Stimulated activated CD4-positive, alpha-beta T cell treated with anti-CD3 and anti-CD28 coated beads, Interleukin-15, amount 100 ng/mL, for 1 hour (primary cell): ENCODE measurements around the gene RAB19.
"Not testable (repeated sequence)": the region's sequence is repeated elsewhere in the genome, so short reads cannot be mapped to it uniquely, and the experiment has no call there.

Source experiments
- DNase-seq, 2 donors: peaks; one replicate each; pipeline ENCODE4 v3.0.0-alpha.2; 2020; ENCODE audit warnings: low read depth in 1 of 2, low spot score in 1 of 2

Gene RAB19

GRCh38 chr7:140453273-140453672 is 49.4 kb downstream of the RAB19 start:
- no peak for DNase-seq

- DNase-seq = not testable (repeated sequence)
These were observed 50.2 kb downstream of the RAB19 start for GRCh38 chr7:140453785-140454656.

- no peak for DNase-seq
These were observed 50.8 kb downstream of the RAB19 start for GRCh38 chr7:140454657-140455015.

- DNase-seq = no peak
These were observed 51.9 kb downstream of the RAB19 start for GRCh38 chr7:140455743-140456142.

GRCh38 chr7:140456551-140457051 is 52.7 kb downstream of the RAB19 start:
- DNase-seq = no peak

- no peak for DNase-seq
These were observed 54.3 kb downstream of the RAB19 start for GRCh38 chr7:140458201-140458600.

GRCh38 chr7:140458916-140459315 is 55.1 kb downstream of the RAB19 start:
- no peak for DNase-seq

GRCh38 chr7:140463111-140463510 is 59.3 kb downstream of the RAB19 start:
- no peak for DNase-seq

- no peak for DNase-seq
These were observed 72.0 kb downstream of the RAB19 start for GRCh38 chr7:140475747-140476333.

GRCh38 chr7:140476698-140477261 is 72.9 kb downstream of the RAB19 start:
- no peak for DNase-seq
